Nephron progenitor cell (in vitro differentiated cells): ENCODE measurements around the gene PLIN3.
"Not testable (repeated sequence)": the region's sequence is repeated elsewhere in the genome, so short reads cannot be mapped to it uniquely, and the experiment has no call there.

Source experiments
- DNase-seq: peaks from one replicate; pipeline ENCODE4 v3.0.0; 2021
- H3K27ac Mint-ChIP-seq: 2 replicates; pipeline ENCODE4 v1.8.0; 2021; ENCODE audit warnings: mild to moderate bottlenecking, moderate library complexity, mixed read lengths
- H3K27me3 Mint-ChIP-seq: 2 replicates; pipeline ENCODE4 v1.8.0; 2021; ENCODE audit warnings: mild to moderate bottlenecking, low read depth, mixed read lengths; ENCODE audit not compliant: poor library complexity
- H3K36me3 Mint-ChIP-seq: 2 replicates; pipeline ENCODE4 v1.8.0; 2021; ENCODE audit warnings: low read depth, mixed read lengths
- H3K4me1 Mint-ChIP-seq: 2 replicates; pipeline ENCODE4 v1.8.0; 2021; ENCODE audit warnings: mixed read lengths
- H3K4me3 Mint-ChIP-seq: 2 replicates; pipeline ENCODE4 v1.8.0; 2021; ENCODE audit warnings: mild to moderate bottlenecking, moderate library complexity, mixed read lengths
- H3K9me3 Mint-ChIP-seq: 2 replicates; pipeline ENCODE4 v1.8.0; 2021; ENCODE audit warnings: mild to moderate bottlenecking, moderate library complexity, mixed read lengths
- CTCF ChIP-seq: fragments of 200-600 bp; sonication (generic); IDR thresholded peaks from 2 replicates; pipeline ENCODE4 v1.5.0; 2021; ENCODE audit warnings: antibody characterized with exemption

PLIN3 gene

GRCh38 chr19:4807188-4807587, 60.3 kb downstream of the PLIN3 start:
- no peaks in the 10 kb centered on the region for H3K9me3 Mint-ChIP-seq
- DNase-seq: no peak
- H3K36me3 Mint-ChIP-seq: no peaks in the 10 kb centered on the region
- H3K4me3 Mint-ChIP-seq: no peak overlapping the region
- TF ChIP-seq CTCF: no peak
- no peaks in the 10 kb centered on the region for H3K4me1 Mint-ChIP-seq
- peaks cover 19% of the 10 kb centered on the region for H3K27me3 Mint-ChIP-seq
- no peak overlapping the region for H3K27ac Mint-ChIP-seq

GRCh38 chr19:4806384-4806783, 61.1 kb downstream of the PLIN3 start:
- H3K4me1 Mint-ChIP-seq: no peaks in the 10 kb centered on the region
- H3K27ac Mint-ChIP-seq: no peak overlapping the region
- DNase-seq: no peak
- H3K9me3 Mint-ChIP-seq: no peaks in the 10 kb centered on the region
- no peak for TF ChIP-seq CTCF
- H3K4me3 Mint-ChIP-seq: no peak overlapping the region
- peaks cover 19% of the 10 kb centered on the region for H3K27me3 Mint-ChIP-seq
- no peaks in the 10 kb centered on the region for H3K36me3 Mint-ChIP-seq

GRCh38 chr19:4805140-4805539, 62.3 kb downstream of the PLIN3 start:
- peaks cover 14% of the 10 kb centered on the region for H3K27me3 Mint-ChIP-seq
- DNase-seq, H3K36me3 Mint-ChIP-seq, H3K4me1 Mint-ChIP-seq, H3K27ac Mint-ChIP-seq, H3K4me3 Mint-ChIP-seq, H3K9me3 Mint-ChIP-seq: not testable (repeated sequence)

- Mint-ChIP-seq H3K27me3 (peaks cover 8% of the 10 kb centered on the region), H3K4me1 (no peaks in the 10 kb centered on the region), H3K4me3 (no peak overlapping the region), H3K9me3 (peaks cover 3% of the 10 kb centered on the region), H3K36me3 (peaks cover 7% of the 10 kb centered on the region), H3K27ac (no peak overlapping the region)
- peak; percentile 87 for DNase-seq
- peak; percentile 85 for TF ChIP-seq CTCF
Measured at GRCh38 chr19:4803736-4804695, 63.5 kb downstream of the PLIN3 start.

- Mint-ChIP-seq H3K9me3 (peaks cover 8% of the 10 kb centered on the region), H3K4me3 (no peak overlapping the region), H3K27me3 (peaks cover 8% of the 10 kb centered on the region), H3K27ac (no peak overlapping the region), H3K4me1 (no peaks in the 10 kb centered on the region), H3K36me3 (peaks cover 19% of the 10 kb centered on the region)
- no peak for DNase-seq
- TF ChIP-seq CTCF: no peak
Measured at GRCh38 chr19:4802711-4803110, 64.8 kb downstream of the PLIN3 start.

GRCh38 chr19:4801085-4801619, 66.3 kb downstream of the PLIN3 start:
- Mint-ChIP-seq H3K36me3 (peaks cover 34% of the 10 kb centered on the region), H3K27ac (no peak overlapping the region), H3K4me3 (no peak overlapping the region), H3K27me3 (peaks cover 8% of the 10 kb centered on the region), H3K4me1 (no peaks in the 10 kb centered on the region), H3K9me3 (peaks cover 8% of the 10 kb centered on the region)
- DNase-seq: no peak
- no peak for TF ChIP-seq CTCF
